Superior temporal gyrus (tissue), 1 donor: ENCODE data around the gene GARS1.
"Not testable (repeated sequence)": the region's sequence is repeated elsewhere in the genome, so short reads cannot be mapped to it uniquely, and the experiment has no call there.

Experiments used
- DNase-seq: peaks from one replicate; pipeline ENCODE4 v3.0.0-alpha.2; 2016; ENCODE audit errors: extremely low spot score

GARS1 gene

DNA sequence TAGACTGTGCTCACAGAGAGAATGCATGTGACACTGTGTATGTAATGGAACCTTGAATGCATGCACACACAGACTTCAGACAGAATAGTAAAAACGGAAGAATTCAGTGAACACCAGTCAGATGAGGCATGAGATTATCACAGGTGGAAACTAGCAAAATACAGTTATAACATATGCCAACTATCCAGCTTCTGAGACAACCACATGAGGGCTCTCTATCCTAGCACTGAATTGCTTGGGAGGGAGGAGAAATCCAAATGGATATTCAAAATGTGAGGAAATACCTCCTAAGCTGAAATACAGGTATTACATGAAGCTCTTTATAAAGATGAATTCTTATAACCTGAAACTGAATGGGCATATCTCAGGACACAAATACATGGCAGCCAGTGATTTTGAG is 30.6 kb downstream of the GARS1 start:
- no peak for DNase-seq

DNA sequence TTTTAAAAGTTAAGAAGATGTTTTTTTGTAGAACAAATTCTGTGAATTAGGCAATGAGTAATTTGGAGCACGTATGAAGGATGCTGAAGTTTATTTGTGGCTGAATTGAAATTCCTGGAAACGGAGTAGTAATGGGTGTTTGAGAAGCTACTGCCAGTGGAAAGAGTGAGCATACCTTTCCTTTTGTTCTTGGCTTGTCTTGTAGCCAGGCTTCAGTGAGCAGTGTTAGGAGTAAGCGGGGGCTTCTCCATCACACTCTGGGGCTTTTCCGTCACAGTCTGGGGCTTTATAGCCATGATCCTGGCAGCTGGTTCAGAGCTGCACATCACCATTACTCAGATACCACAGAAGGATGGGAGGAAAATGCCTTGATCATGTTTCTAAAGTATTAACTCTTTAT is 32.3 kb downstream of the GARS1 start:
- no peak for DNase-seq

DNA sequence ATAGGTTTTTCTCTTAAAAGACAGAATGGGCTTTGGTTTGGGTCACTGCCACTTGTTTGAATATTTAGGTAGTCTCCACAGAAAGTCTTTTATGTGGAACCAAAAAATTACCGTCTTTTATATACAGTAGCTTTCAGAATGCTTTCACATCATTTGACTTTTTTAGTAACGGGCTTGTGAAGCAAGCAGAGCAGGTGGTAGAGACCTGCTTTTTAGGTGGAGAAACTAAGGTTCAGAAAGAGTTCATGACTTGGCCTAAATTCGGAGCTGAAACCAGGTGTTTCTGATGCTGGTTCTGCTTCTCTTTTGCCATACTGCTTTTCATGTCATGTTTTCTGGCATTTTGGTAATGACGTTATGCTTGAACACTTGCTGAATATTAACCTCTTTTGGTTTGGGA is 36.3 kb downstream of the GARS1 start:
- DNase-seq = no peak

DNA sequence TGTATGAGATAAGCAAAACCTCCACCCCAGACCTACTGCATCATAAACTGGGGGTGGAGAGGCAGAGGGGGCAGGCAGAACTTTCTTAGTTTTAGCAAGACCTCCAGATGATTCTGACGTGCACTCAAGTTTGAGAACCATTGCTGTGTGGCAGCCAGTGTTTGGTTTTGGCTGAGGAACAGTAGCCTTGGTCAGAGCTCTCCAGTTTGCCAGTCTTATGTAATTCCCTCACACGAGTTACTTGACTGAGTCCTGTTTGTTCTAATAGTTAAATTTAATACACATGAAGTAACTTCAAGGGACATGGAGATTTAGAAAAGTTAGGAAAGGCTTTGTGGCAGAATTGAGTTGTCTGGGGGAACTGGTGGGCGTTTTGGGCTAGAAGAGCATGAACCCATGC is 38.5 kb downstream of the GARS1 start:
- no peak for DNase-seq

DNA sequence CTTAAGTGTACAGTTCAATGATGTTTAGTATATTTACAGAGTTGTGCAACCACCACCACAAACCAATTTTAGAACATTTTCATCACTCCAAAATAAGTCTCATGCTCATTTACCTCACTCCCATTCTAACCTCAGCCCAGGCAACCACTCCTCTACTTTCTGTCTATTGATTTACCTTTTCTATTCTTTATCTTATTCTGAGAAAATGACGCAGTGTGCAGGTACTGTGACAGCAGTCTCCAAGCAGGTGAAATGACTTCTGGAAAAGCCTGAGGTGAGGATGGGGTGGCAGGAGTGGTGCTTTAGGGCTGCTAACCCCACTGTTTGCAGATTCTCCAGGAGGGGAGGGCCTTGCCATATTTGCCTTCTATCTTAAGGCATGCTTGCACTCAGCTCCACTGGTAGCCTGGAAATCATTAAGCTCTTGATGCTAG is 39.5 kb downstream of the GARS1 start:
- no peak for DNase-seq

DNA sequence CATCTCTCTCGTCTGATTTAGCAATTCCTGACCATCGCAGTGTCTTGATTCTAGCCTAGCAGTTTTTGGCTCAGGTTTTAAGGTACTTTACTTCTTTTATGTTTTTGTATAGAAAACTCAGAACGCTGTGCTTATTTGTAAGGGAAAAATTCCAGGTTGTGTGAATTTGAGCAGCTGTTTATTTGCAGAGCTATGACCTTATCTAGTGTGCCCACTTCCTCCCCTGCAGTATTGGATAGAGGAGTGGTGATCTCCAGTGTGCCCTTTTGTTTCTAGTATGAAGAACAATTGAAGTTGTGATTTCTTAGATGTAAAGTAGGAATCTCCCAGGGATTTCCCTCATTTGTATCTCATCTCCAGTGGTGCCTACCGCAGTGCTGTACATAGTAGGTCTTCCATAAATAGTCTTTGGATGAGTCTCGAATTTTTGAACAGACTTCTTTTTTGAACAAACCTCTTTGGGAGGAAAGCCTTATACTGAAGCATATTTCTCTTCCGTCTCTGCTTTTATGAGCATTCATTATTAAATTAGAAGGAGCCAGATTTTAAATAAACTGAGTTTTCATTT is 40.0 kb downstream of the GARS1 start:
- DNase-seq = no peak

DNA sequence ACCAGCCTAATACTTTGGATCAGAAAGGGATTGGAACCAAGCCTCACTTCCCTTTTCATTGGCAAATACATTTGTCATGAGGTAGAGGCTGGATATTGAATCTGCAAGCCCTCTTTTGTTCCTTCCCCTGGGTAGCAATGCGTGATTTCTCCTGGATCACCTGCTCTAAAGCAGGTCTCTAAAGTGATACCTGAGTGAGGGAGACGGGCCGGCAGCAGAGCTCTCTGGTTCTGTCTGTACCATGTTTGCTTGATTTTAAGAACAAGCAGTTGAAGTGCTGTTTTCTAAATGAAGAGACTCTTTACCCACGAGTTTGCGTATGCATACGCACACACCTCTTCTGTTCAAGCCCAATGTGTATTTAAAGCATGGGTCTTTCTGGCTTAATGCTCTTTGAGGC is 41.1 kb downstream of the GARS1 start:
- DNase-seq = no peak

DNA sequence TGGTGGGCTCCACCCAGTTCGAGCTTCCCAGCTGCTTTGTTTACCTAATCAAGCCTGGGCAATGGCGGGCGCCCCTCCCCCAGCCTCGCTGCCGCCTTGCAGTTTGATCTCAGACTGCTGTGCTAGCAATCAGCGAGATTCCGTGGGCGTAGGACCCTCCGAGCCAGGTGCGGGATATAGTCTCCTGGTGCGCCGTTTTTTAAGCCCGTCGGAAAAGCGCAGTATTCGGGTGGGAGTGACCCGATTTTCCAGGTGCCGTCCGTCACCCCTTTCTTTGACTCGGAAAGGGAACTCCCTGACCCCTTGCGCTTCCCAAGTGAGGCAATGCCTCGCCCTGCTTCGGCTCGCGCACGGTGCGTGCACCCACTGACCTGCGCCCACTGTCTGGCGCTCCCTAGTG is 47.6 kb downstream of the GARS1 start:
- not testable (repeated sequence) for DNase-seq

DNA sequence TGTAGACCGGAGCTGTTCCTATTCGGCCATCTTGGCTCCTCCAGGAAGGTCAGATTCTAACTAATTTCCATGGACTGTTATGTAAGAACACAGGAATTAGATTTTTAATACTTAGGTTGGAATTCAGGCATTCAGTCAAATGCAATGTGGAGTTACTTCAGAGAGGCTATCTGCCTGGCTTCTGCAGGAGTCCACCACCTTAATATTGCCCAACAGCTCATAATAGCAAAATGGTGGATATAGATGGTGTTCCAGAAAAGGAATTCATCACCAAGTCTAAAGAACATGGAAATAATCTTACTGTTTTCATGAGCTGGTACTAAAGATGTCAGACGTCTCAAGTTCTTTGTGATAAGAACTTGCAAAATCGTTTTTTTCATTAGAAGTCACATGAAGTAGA is 48.1 kb downstream of the GARS1 start:
- no peak for DNase-seq

DNA sequence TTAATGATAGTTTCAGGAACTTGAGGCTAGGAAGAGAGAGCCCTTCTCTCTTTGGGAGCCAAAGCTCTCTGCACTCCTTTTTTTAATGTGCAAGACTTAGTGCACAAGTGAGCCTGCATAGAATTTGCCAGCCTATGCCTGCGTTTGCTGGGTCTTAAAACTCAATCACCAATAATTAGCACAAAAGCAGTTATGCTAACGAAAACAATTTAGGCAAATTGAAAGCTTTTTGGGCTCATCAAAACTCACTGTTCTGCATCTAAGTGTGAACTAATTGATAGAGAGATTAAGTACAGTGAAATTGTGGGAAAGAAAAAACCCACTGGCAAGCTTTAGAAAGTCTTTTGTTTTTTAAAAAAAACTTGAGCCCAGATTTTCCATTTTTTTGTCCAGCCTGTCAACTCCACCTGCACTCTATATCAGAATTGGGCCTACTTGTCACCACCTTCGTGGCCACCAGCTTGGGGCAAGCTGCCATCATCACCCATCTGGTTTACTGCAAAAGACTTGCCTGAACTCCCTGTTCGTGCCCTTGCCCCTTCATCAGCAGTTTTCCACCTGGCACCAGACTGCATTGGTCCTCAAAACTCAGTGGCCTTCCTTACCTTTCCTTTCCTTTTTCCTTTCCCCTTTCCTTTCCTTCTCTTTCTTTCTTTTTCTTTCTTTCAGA is 49.7 kb downstream of the GARS1 start:
- DNase-seq = no peak

DNA sequence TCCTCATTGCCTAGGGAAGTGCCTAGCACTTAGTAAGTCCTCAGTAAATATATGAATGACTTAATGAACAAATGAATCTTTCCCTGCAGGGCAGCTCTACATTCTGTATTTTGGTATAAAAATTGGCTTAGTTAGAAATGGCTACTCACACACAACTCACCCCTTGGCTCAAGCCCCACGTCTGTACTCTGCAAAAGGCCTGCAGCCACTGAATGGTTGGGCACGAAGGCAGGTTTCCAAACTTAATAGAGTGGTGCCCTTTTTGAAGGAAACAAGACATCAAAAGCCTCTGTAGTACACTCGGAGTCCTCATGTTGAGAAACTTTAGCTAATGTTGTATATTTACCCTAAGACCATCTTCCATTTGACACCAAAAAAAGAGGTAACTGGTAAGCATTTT is 51.0 kb downstream of the GARS1 start:
- DNase-seq = no peak

DNA sequence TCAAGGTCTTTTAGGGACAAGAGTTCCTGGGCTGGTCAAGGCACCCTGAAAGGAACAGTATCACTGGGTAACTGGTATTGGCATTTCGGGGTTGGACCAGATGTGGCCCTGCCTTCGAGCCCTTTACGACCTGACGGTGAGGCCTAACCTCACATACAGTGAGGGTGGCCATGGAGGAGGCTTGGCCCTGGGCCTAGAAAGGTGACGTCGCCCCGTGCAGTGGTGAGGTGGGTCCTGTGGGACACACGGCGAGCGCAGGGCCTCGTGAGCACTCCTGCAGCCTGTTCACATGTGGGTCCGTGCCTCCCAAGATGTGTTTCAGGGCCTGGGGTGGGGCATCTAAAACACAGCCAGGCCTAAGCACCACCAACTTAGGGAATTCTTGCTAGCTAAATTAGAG is 51.5 kb downstream of the GARS1 start:
- DNase-seq = no peak

DNA sequence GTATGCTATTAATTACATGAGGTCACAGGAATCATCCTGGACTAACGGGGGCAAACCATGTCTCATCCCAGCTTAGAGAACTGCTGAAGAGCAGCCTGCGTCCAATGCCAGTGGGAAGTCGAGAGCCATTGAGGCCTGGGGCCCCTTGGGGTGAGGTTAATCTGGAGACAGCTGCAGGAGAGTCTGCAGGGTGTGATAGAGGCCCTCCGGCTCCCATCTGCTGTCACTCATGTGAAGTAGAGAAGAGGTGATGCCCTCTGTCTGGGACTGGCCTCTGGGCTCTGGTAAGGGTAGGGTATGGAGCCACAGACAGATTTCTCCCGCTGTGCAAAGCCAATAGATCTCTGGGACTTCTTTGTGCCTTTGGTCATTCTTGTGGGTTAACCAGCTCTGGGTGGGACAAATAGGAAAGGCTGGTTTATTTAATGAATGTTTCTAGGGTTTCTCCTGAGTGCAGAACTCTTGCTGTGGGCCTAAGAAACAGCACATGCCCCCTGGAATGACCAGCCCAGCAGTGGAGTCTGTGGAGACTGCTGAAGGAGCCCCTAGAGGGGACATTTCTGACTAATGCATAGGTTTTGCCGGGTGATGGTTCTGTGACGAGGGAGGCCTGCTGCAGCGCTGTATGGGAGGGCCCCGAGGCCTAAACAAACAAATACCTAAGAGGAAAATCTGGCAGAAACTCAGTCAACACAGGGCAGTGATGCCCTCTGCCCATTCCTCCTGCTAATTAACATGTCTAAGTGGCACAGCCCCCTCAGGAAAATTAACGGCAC is 53.1 kb downstream of the GARS1 start:
- no peak for DNase-seq

DNA sequence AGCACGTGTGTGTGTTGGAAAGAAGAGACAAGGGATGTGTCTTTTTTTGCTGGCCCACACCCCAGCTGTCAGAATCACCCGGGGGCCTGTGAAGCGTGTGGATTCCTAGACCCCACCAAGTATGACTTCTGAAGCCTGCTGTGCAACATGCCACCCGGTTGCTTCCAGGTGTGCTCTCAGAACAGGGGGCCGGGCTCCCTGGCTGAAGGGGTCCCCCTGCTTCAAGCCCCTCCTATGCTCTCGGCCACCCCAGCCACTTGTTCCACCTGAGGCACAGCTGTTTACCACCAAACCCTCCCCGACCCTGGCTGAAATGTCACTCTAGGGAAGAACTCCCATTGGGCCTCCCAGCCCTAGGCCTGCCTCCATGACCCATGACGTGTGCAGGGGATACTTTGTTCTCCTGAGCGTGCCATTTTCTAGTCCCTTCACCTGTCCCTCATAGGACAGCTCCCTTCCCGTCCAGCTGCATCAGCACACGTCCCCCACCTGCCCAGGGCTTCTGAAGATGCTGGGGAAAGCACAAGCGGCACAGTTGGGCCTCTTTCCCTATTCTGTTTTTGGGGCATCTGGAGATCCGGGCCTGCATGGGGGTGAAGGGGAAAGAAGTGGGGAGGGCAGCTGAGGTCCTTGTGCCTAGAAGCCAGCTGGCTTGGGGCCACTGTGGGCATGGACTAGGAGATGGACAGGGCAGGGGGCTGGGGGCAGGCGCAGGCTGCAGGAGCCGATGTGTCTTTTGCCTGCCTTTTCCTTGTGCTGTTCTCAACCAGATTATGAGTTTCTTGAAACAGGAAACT is 54.3 kb downstream of the GARS1 start:
- DNase-seq = no peak

DNA sequence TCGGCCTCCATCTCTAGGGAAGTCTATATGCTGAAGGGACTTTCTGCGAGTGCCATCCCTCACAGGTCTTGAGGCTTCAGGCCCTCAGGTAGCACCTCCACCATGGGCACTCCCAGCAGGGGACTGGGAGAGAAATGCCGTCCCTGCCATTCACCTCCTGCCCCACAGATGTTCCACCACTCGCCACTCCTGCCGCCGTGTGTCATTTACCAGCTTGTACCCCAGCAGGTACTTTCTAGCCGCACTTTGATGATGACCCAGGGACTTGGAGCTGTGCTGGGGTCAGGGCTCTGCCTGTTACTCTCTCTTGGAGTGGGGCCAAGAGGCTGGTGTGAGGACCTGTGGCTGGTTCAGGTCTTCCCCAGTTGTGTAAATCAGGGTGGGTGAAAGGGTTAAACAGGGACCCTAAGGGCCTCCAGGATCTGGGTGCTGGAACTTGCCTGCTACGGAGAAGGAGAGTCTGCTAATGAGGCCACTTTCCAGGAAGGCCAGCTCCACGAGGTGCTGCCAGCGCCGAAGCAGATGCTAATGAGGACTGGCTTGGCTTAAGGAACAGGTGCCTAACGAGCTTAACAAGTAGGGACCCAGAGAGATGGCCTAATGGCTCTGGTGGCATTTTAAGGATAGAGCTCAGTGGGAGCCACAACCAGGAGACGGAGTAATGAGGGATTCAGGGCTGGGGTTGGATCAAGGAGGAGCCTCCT is 55.2 kb downstream of the GARS1 start:
- no peak for DNase-seq

DNA sequence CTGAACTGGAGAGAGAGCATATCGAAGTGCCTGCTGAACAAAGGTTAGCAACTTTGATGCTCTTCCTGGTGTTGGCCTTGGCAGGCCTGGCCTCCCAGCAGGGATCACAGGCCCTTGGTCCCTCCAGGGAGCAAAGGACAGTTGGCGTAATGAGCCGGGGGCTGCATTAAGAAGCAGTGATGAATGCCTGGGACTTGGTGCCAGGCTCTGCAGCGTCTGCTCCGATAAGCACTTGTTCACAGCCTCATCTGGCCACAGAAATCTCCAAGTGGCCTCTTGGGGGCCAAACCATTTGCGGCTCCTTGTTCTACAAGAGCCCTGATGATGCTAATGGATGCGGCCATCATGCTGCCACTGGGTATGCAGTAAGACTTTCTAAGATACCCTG is 55.7 kb downstream of the GARS1 start:
- DNase-seq = no peak

DNA sequence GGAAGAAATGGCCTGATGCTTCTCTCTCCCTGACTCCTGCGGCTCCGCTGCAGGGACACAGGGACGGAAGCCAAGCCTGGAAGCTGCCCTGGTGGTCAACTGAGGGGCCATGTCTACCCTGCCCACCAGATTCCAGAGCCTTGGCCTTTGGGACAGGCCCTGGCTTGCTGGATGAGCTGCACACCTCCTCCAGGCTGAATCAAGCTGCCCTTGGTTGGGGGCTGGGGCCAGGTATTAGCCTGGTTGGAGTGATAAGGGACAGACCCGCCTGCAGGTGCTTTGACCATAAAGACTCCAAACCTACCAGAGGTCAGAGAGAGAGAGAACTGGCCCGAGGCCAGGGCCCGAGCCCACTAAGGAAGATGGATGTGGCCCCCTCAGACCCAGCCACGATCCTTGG is 57.5 kb downstream of the GARS1 start:
- DNase-seq = no peak

DNA sequence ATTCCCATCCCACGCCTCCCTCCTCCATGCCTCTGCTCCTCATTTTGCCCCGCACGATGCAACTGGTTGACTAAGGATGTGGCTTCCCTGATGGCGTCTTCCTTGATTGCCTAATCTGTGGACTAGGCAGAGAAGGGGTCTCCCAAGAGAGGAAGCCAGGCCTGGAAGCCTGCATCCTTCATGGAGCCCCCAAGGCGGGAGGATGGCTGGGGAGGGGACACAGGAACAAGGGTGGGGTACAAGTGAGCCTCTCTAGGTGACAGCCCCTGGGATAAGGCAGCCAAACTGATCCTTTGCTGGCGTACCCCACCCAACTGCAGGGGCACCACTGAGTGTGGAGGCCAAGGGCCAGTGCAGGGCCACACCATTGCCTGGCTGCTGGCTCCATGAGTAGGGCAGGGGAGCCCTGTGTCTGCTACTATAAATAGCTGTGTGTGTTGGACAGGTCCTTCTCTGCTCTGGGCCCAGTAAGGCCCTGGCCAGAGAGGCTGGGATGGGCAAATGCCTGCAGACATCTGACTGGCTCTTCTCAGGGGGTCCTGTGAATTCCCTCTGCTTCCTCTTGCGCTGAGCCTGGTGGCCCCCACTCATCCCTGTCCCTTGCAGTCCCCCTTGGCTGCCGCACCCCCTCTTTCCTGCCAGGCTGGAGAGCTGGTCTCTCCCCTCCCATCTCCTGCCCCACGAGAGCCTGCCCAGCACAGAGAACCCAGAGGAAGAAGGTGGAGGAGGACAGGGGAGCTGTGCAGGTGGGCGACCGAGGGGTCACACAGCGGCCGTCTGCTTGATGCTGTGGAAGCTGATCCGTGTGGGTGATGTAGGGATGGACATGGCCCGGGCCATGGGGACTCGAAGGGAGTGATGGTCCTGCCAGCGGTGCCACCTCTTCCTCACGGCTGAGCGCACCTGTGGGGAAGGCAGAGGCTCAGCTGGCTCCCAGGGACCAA is 58.3 kb downstream of the GARS1 start:
- no peak for DNase-seq

DNA sequence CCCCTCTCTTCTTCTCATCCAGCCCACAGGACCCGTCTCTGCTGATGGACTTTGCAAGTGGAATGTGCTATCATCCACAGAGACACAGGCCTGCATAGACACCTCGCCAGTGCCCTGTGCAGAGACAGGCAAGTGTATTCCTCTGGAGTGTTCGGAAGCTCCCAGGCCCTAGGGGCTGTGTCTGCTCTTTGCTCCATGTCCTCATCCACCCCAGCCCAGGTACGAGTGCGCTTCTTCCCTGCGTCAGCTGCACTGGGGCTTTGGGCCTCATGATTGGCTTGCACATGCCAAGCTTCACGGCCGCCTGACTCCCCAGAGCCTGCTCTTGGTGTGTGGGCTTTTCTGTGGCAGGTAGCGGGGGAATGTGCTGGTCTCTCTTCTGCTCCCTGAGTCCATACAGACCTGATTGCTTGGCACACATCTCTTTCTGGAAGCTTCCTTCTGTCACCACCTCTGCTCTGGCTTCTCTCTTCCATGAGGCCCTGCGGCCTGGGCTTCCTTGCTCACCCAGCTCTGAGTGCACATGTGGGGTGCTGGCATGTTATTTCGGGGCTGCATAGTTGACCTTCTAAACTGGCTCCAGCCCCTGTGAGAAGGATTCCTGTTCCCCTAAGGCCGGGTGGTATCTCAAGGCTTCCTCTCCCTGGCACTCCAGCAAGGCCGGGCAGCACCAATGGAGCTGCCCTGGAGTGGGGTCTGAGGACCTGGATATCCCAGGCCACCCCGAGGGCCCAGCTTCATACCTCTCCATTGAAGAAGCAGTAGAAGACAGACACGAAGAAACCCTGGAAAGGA is 59.8 kb downstream of the GARS1 start:
- DNase-seq = no peak
